AG09309 (cell line): ENCODE results near the gene CCNJL.

ENCODE experiments used
- DNase-seq: peaks from one replicate; pipeline ENCODE4 v3.0.0-alpha.2; 2010; ENCODE audit warnings: low read depth
- H3K4me3 ChIP-seq: 2 replicates; pipeline ENCODE4 v1.5.1; 2011; ENCODE audit warnings: mild to moderate bottlenecking, low read depth, low read length, moderate library complexity; ENCODE audit not compliant: control insufficient read depth
- CTCF ChIP-seq: IDR thresholded peaks from 2 replicates; pipeline ENCODE4 v1.5.1; 2011; ENCODE audit warnings: mild to moderate bottlenecking, low read depth, low read length, inconsistent platforms; ENCODE audit not compliant: insufficient read depth, control insufficient read depth; ENCODE audit errors: missing control alignments

The CCNJL gene

GRCh38 chr5:160286947-160287346 lies 25.4 kb downstream of the CCNJL start:
- no peak for DNase-seq
- no peak for TF ChIP-seq CTCF
- H3K4me3 ChIP-seq: no peak overlapping the region

GRCh38 chr5:160285316-160285715 lies 27.0 kb downstream of the CCNJL start:
- no peak for TF ChIP-seq CTCF
- no peak overlapping the region for H3K4me3 ChIP-seq
- no peak for DNase-seq

- DNase-seq: no peak
- H3K4me3 ChIP-seq: no peak overlapping the region
- TF ChIP-seq CTCF: no peak
Observed at GRCh38 chr5:160284291-160284873, 28.0 kb downstream of the CCNJL start.

GRCh38 chr5:160281275-160281674 lies 31.1 kb downstream of the CCNJL start:
- TF ChIP-seq CTCF: no peak
- DNase-seq: no peak
- no peak overlapping the region for H3K4me3 ChIP-seq

GRCh38 chr5:160280384-160281095 lies 31.8 kb downstream of the CCNJL start:
- H3K4me3 ChIP-seq: no peak overlapping the region
- no peak for DNase-seq
- TF ChIP-seq CTCF: no peak

- no peak for TF ChIP-seq CTCF
- no peak overlapping the region for H3K4me3 ChIP-seq
- DNase-seq: no peak
Observed at GRCh38 chr5:160278343-160278742, 34.0 kb downstream of the CCNJL start.

GRCh38 chr5:160274483-160274931 lies 37.9 kb downstream of the CCNJL start:
- no peak for DNase-seq
- no peak overlapping the region for H3K4me3 ChIP-seq
- TF ChIP-seq CTCF: no peak
